ENCODE data around the gene ATP11A. TPM values are rescaled to one million over a fixed set of nuclear protein-coding genes. Genes with fewer than 3 reads are reported as not detected.
"Not testable (repeated sequence)": the region's sequence is repeated elsewhere in the genome, so short reads cannot be mapped to it uniquely, and the experiment has no call there.

The ATP11A gene
- total RNA-seq, 6 experiments from 2014 or later = 24.3 to 57.4 (median 33.1) TPM

DNA sequence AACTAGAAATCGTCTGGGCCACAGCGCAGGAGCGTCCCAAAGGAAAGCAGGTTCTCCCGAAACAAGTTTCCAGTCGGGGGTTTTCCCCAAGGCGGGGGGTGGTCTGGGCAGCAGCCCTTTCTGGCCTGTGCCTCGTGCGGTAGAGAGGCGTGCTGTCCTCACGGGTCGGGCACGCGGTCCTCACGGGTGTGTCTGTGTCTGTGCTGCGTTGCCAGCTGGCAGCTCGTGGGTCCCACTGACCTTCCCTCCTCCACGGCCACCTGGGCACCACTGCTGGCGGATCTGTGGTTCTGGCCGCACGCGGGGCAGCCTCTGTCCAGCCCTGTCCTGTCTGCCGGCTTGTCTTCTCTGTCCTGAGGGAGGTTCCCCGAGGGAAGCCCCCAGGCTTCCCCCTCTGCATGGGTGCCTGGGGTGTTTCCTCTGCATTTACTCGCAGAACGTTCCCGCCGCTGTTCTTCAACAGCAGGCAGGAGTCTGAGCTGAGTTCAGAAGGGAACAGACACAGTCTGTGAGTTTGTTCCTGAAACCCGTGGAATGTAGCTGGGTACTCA, 181.0 kb downstream of the ATP11A start:
- intact Hi-C loops (cut with DNase I) = loop anchor here (10.0 kb wide), 1 partner anchor 226 kb away; no protein-coding TSS in a partner anchor
- ATAC-seq (no peak), DNase-seq (no peak)
- Histone ChIP-seq H3K4me1 (no peaks in the 10 kb centered on the region), H3K36me3 (peaks cover 0 to 9% (median 0%) of the 10 kb centered on the region in 4 donors), H3K27ac (no peak overlapping the region), H3K4me3 (no peak overlapping the region), H3K27me3 (no peaks in the 10 kb centered on the region), H3K9me3 (no peaks in the 10 kb centered on the region)
- 95% methylated on average over 10 of the region's 28 CpGs for WGBS (ENCODE audit: insufficient coverage, low coverage, low lambda C conversion rate, missing lambda C conversion rate)
- TF ChIP-seq POLR2A (IDR thresholded peaks at IDR 0.05) = no peak
- TF ChIP-seq, protein P1, sequence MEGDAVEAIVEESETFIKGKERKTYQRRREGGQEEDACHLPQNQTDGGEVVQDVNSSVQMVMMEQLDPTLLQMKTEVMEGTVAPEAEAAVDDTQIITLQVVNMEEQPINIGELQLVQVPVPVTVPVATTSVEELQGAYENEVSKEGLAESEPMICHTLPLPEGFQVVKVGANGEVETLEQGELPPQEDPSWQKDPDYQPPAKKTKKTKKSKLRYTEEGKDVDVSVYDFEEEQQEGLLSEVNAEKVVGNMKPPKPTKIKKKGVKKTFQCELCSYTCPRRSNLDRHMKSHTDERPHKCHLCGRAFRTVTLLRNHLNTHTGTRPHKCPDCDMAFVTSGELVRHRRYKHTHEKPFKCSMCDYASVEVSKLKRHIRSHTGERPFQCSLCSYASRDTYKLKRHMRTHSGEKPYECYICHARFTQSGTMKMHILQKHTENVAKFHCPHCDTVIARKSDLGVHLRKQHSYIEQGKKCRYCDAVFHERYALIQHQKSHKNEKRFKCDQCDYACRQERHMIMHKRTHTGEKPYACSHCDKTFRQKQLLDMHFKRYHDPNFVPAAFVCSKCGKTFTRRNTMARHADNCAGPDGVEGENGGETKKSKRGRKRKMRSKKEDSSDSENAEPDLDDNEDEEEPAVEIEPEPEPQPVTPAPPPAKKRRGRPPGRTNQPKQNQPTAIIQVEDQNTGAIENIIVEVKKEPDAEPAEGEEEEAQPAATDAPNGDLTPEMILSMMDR (IDR thresholded peaks at IDR 0.05) = no peak

DNA sequence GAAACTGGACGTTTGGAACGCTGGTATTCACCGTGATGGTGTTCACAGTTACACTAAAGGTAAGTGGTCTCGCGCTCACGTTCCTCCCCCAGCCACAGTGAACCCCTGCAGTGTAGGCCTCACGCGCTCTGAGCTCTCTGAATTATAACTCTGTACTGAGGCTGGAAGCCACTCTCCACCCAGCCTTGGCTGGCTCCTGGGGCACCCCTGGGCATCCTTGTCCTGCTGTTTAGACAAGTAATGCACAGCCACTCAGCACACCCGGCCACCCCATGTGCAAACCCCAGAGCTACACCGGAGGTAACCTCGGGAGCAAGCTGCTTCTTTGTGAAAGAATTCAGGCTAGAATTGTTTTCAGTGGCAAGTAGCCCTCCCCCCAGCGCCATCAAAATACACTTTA, 181.9 kb downstream of the ATP11A start:
- no peak for TF ChIP-seq POLR2A (IDR thresholded peaks at IDR 0.05)
- TF ChIP-seq, protein P1 (IDR thresholded peaks at IDR 0.05) = no peak
- ATAC-seq = no peak
- DNase-seq = no peak
- Histone ChIP-seq H3K27me3 (no peaks in the 10 kb centered on the region), H3K27ac (no peak overlapping the region), H3K36me3 (peaks cover 0 to 13% (median 0%) of the 10 kb centered on the region in 4 donors), H3K9me3 (no peaks in the 10 kb centered on the region), H3K4me3 (no peak overlapping the region), H3K4me1 (no peaks in the 10 kb centered on the region)
- 93% methylated on average over 10 of the region's 12 CpGs for WGBS (ENCODE audit: insufficient coverage, low coverage, low lambda C conversion rate, missing lambda C conversion rate)
- intact Hi-C loops (cut with DNase I) = loop anchor here (10.0 kb wide), 1 partner anchor 227 kb away; no protein-coding TSS in a partner anchor

DNA sequence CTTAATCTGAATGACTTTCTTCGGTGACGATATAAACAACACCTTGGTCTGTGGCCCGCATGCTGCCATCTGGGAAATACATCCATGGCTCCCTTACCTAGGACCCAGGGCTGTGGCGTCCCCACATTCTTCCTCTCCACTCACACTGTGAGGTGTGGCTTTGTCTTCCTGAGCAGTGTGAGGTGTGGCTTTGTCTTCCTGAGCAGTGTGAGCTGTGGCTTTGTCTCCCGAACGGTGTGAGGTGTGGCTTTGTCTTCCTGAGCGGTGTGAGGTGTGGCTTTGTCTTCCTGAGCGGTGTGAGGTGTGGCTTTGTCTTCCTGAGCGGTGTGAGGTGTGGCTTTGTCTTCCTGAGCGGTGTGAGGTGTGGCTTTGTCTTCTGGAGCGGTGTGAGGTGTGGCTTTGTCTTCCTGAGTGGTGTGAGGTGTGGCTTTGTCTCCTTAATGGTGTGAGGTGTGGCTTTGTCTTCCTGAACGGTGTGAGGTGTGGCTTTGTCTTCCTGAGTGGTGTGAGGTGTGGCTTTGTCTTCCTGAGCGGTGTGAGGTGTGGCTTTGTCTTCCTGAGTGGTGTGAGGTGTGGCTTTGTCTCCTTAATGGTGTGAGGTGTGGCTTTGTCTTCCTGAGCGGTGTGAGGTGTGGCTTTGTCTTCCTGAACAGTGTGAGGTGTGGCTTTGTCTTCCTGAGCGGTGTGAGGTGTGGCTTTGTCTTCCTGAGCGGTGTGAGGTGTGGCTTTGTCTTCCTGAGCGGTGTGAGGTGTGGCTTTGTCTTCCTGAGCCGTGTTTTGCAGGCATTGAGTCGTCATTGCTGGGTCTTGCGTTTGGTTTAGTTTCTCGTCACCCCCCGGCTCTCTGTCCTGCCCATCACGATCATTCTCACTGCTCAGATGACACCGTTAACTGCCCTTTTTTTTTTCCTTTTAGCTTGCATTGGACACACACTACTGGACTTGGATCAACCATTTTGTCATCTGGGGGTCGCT, 183.1 kb downstream of the ATP11A start:
- H3K4me3 ChIP-seq, H3K27ac ChIP-seq, H3K9me3 ChIP-seq, DNase-seq, H3K27me3 ChIP-seq, ATAC-seq, H3K4me1 ChIP-seq: not testable (repeated sequence)
- intact Hi-C loops (cut with DNase I) = loop anchor here (10.0 kb wide), 1 partner anchor 228 kb away; no protein-coding TSS in a partner anchor
- peaks cover 0 to 13% (median 0%) of the 10 kb centered on the region in 4 donors for H3K36me3 ChIP-seq
- 44% methylated on average over 22 of the region's 25 CpGs for WGBS (ENCODE audit: insufficient coverage, low coverage, low lambda C conversion rate, missing lambda C conversion rate)

DNA sequence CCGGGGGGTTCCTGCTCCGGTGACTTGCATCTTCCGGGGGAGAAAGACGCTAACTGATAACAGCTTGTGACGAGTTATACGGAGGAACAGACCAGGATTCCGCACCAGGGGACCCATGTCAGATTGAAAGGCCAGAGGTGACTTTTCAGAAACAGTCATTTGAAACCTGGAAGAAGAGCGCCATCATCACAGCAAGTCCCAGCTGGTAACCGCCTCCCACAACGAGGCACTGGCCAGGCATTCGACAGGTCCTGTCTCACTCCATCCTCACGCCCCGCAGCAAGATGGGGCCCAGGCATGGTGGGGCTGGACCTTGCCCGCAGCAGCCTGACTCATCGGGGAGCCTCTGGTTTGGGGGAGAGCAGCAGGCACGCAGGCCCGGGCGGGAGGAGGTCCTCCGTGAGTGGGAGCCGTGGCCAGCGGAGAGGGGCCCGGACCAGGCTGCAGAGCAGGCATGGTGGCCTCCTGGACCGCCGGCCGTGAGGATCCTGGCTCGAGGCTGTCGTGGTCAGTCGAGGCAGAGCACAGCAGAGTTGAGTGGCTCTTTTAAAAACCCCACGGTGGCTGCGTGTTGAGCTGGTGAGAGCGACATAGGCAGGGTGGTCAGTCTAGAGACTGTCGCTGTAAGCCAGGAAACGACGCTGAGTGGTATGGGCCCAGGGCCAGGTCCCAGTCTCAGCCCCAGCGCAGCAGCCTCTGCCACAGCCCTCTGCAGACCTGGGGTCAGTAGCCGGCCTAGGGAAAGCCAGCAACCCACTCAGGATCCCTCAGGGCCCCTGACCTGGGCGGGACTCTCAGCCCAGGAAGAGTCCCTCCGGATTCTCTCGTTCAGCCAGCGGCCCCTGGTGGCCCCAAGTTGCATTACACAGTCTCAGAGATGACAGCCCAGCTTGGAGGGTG, 184.3 kb downstream of the ATP11A start:
- peaks cover 0 to 18% (median 3%) of the 10 kb centered on the region in 4 donors for H3K36me3 ChIP-seq
- ATAC-seq (peak; percentile 89 to 96 (median 94)), DNase-seq (peak; percentile 70 to 78 (median 73))
- no peaks in the 10 kb centered on the region for H3K27me3 ChIP-seq
- no peak for TF ChIP-seq POLR2A (IDR thresholded peaks at IDR 0.05)
- TF ChIP-seq, protein P1 (IDR thresholded peaks at IDR 0.05) = peak; percentile 84 to 96 (median 88)
- WGBS (ENCODE audit: insufficient coverage, low coverage, low lambda C conversion rate, missing lambda C conversion rate) = 42% methylated on average over 24 of the region's 40 CpGs
- no peaks in the 10 kb centered on the region for H3K4me1 ChIP-seq
- no peak overlapping the region for H3K4me3 ChIP-seq
- peak overlapping the region in 1 of 3 donors; percentile 3 for H3K27ac ChIP-seq
- H3K9me3 ChIP-seq = no peaks in the 10 kb centered on the region
- intact Hi-C loops (cut with DNase I) = loop anchor here (10.0 kb wide), 1 partner anchor 229 kb away; no protein-coding TSS in a partner anchor
